GM18870 (cell line): ENCODE data around the gene CCDC102A.
"Not testable (repeated sequence)": the region's sequence is repeated elsewhere in the genome, so short reads cannot be mapped to it uniquely, and the experiment has no call there.

Experiments
- ATAC-seq: cut with Tn5 transposase; IDR thresholded peaks from one replicate; pipeline ENCODE4 v1.9.1; 2021; ENCODE audit warnings: moderate library complexity; ENCODE audit not compliant: unreplicated experiment

The CCDC102A gene

GRCh38 chr16:57503366-57503765, 33.0 kb downstream of the CCDC102A start:
- ATAC-seq: no peak

GRCh38 chr16:57502048-57502775, 34.2 kb downstream of the CCDC102A start:
- no peak for ATAC-seq

GRCh38 chr16:57501492-57501891, 34.9 kb downstream of the CCDC102A start:
- no peak for ATAC-seq

GRCh38 chr16:57500578-57501111, 35.7 kb downstream of the CCDC102A start:
- ATAC-seq: no peak

GRCh38 chr16:57499941-57500340, 36.4 kb downstream of the CCDC102A start:
- ATAC-seq: not testable (repeated sequence)

GRCh38 chr16:57498031-57498430, 38.3 kb downstream of the CCDC102A start:
- ATAC-seq: no peak

- no peak for ATAC-seq
Measured at GRCh38 chr16:57497121-57497520, 39.2 kb downstream of the CCDC102A start.

GRCh38 chr16:57493767-57494166, 42.6 kb downstream of the CCDC102A start:
- no peak for ATAC-seq

GRCh38 chr16:57489229-57489628, 47.1 kb downstream of the CCDC102A start:
- ATAC-seq: no peak

GRCh38 chr16:57486858-57487834, 49.2 kb downstream of the CCDC102A start:
- no peak for ATAC-seq

GRCh38 chr16:57485916-57486857, 50.2 kb downstream of the CCDC102A start, which contains the start of gene DOK4:
Gene DOK4 (minus strand): TSS chr16:57486493. CDS start chr16:57479507, 6,986 bp downstream.
- no peak for ATAC-seq

GRCh38 chr16:57485091-57485915, 51.1 kb downstream of the CCDC102A start:
- no peak for ATAC-seq

GRCh38 chr16:57484515-57485005, 51.8 kb downstream of the CCDC102A start:
- ATAC-seq: no peak

- no peak for ATAC-seq
Measured at GRCh38 chr16:57483725-57484514, 52.5 kb downstream of the CCDC102A start.

- no peak for ATAC-seq
Measured at GRCh38 chr16:57482845-57483545, 53.4 kb downstream of the CCDC102A start.

- no peak for ATAC-seq
Measured at GRCh38 chr16:57481421-57481820, 55.0 kb downstream of the CCDC102A start.

GRCh38 chr16:57480754-57481230, 55.6 kb downstream of the CCDC102A start:
- ATAC-seq: no peak
